HG03196 (cell line): Measurements from ENCODE around the gene CAST.

Experiments used
- ATAC-seq: cut with Tn5 transposase; IDR thresholded peaks from one replicate; pipeline ENCODE4 v1.9.1; 2021; ENCODE audit not compliant: unreplicated experiment

The CAST gene

GRCh38 chr5:96809921-96810320 is 147.7 kb downstream of the CAST start:
- no peak for ATAC-seq

GRCh38 chr5:96812851-96813250 is 150.7 kb downstream of the CAST start:
- no peak for ATAC-seq

- ATAC-seq = no peak
Measured at GRCh38 chr5:96814041-96814440, 151.9 kb downstream of the CAST start.

- ATAC-seq = peak; percentile 89
Measured at GRCh38 chr5:96816411-96816939, 154.3 kb downstream of the CAST start.

GRCh38 chr5:96816991-96817390 is 154.8 kb downstream of the CAST start:
- ATAC-seq = peak; percentile 35

GRCh38 chr5:96817506-96817905 is 155.3 kb downstream of the CAST start:
- ATAC-seq = no peak

- no peak for ATAC-seq
Measured at GRCh38 chr5:96818125-96818788, 156.1 kb downstream of the CAST start.

- ATAC-seq = no peak
Measured at GRCh38 chr5:96819806-96820205, 157.6 kb downstream of the CAST start.

- ATAC-seq = no peak
Measured at GRCh38 chr5:96821260-96821916, 159.2 kb downstream of the CAST start.

GRCh38 chr5:96822686-96823459 is 160.7 kb downstream of the CAST start:
- no peak for ATAC-seq

- peak; percentile 97 for ATAC-seq
Measured at GRCh38 chr5:96823900-96824380, 161.8 kb downstream of the CAST start.
